ENCODE results near the gene SH3GL1. TPM values are rescaled to one million over a fixed set of nuclear protein-coding genes. Genes with fewer than 3 reads are reported as not detected.

Gene SH3GL1
- total and polyA plus RNA-seq, 9 of the 15 experiments (the other 6 are each of a cell fraction or from before 2014, with no cell fraction given), result 1.7 to 75.3 (median 25.7) TPM

DNA sequence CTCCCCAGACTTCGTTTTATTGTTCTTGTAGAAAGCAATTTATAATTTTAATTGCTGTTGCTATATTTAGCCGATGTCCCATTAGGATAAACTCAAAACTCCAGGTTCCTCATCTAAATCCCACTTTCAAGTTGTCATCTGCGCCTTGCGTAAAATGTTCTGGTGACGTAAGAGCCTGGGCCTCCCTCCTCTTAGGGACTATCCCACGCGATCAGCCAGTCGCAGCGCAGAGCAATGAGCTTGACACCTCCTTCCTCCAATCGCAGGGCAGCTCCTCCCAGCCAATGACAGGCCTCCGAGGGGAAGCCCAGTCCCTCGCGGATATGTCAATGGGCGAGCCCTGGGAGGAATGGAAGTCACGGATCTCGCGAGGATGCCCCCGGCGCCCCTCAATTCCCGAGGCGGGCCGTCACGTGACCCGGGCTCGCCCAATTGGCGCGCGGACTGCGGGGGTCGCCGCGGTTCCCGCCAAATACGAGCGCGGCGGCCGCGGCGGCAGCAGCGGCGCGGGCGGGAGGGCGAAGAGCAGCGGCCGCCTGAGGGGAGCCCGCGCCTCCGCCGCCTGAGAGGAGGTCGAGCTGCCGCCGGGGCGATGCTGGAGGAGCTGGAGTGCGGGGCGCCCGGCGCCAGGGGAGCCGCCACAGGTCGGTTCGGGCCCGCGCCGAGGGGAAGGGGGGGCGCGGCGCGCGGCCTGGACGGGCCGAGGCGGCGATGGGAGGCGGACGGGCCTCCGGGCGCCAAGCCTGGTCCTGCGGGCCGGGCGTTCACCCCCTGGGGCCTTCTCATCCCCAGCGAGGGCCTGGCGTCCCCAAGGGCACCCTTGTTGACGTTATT is 2.0 kb upstream of the SH3GL1 start, which contains the start of gene CHAF1A (continued):
- peak in 1 of 2 experiments; percentile 43; a peak in 1 of 4 replicates for TF ChIP-seq TEAD1 (CRISPR knock-in tag; IDR thresholded peaks at IDR 0.05)
- no peak for TF ChIP-seq ZFP30 (CRISPR knock-in tag; IDR thresholded peaks at IDR 0.05; ENCODE audit: borderline replicate concordance)
- TF ChIP-seq, protein P1, sequence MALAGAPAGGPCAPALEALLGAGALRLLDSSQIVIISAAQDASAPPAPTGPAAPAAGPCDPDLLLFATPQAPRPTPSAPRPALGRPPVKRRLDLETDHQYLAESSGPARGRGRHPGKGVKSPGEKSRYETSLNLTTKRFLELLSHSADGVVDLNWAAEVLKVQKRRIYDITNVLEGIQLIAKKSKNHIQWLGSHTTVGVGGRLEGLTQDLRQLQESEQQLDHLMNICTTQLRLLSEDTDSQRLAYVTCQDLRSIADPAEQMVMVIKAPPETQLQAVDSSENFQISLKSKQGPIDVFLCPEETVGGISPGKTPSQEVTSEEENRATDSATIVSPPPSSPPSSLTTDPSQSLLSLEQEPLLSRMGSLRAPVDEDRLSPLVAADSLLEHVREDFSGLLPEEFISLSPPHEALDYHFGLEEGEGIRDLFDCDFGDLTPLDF (CRISPR knock-in tag; IDR thresholded peaks at IDR 0.05), result peak; percentile 98
- no peak for TF ChIP-seq NCOA6 (IDR thresholded peaks at IDR 0.05)
- peak; percentile 94 for TF ChIP-seq POLR2G (IDR thresholded peaks at IDR 0.05; ENCODE audit: low read depth, low read length)
- no peak for TF ChIP-seq BRF1 (IDR thresholded peaks at IDR 0.05; ENCODE audit: borderline replicate concordance, extremely low read depth, insufficient read length)
- TF ChIP-seq, protein P2, sequence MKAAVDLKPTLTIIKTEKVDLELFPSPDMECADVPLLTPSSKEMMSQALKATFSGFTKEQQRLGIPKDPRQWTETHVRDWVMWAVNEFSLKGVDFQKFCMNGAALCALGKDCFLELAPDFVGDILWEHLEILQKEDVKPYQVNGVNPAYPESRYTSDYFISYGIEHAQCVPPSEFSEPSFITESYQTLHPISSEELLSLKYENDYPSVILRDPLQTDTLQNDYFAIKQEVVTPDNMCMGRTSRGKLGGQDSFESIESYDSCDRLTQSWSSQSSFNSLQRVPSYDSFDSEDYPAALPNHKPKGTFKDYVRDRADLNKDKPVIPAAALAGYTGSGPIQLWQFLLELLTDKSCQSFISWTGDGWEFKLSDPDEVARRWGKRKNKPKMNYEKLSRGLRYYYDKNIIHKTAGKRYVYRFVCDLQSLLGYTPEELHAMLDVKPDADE (conservative IDR thresholded peaks at IDR 0.05; ENCODE audit: control insufficient read depth, low read depth, low read length), result peak; percentile 39; the same call in 1 of the 2 replicates
- no peak for TF ChIP-seq ZNF140 (CRISPR knock-in tag; IDR thresholded peaks at IDR 0.05)
- TF ChIP-seq ZKSCAN8 (CRISPR knock-in tag; IDR thresholded peaks at IDR 0.05), result no peak
- no peak for TF ChIP-seq MTA1 (IDR thresholded peaks at IDR 0.05; ENCODE audit: borderline replicate concordance)
- TF ChIP-seq, protein P3, sequence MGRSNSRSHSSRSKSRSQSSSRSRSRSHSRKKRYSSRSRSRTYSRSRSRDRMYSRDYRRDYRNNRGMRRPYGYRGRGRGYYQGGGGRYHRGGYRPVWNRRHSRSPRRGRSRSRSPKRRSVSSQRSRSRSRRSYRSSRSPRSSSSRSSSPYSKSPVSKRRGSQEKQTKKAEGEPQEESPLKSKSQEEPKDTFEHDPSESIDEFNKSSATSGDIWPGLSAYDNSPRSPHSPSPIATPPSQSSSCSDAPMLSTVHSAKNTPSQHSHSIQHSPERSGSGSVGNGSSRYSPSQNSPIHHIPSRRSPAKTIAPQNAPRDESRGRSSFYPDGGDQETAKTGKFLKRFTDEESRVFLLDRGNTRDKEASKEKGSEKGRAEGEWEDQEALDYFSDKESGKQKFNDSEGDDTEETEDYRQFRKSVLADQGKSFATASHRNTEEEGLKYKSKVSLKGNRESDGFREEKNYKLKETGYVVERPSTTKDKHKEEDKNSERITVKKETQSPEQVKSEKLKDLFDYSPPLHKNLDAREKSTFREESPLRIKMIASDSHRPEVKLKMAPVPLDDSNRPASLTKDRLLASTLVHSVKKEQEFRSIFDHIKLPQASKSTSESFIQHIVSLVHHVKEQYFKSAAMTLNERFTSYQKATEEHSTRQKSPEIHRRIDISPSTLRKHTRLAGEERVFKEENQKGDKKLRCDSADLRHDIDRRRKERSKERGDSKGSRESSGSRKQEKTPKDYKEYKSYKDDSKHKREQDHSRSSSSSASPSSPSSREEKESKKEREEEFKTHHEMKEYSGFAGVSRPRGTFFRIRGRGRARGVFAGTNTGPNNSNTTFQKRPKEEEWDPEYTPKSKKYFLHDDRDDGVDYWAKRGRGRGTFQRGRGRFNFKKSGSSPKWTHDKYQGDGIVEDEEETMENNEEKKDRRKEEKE (IDR thresholded peaks at IDR 0.05; ENCODE audit: borderline replicate concordance in 1 of 2, control insufficient read depth in 1 of 2, low read depth in 2 of 2, low read length in 1 of 2), result no peak
- TF ChIP-seq EWSR1 (IDR thresholded peaks at IDR 0.05; ENCODE audit: borderline replicate concordance, low read depth, partially characterized antibody), result no peak
- TF ChIP-seq, protein P4, sequence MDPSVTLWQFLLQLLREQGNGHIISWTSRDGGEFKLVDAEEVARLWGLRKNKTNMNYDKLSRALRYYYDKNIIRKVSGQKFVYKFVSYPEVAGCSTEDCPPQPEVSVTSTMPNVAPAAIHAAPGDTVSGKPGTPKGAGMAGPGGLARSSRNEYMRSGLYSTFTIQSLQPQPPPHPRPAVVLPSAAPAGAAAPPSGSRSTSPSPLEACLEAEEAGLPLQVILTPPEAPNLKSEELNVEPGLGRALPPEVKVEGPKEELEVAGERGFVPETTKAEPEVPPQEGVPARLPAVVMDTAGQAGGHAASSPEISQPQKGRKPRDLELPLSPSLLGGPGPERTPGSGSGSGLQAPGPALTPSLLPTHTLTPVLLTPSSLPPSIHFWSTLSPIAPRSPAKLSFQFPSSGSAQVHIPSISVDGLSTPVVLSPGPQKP (CRISPR knock-in tag; IDR thresholded peaks at IDR 0.05), result no peak
- TF ChIP-seq ZNF316 (IDR thresholded peaks at IDR 0.05), result 0 out of 2 replicates have a peak, but pooled peaks have one; percentile 8
- no peak for TF ChIP-seq RBM39 (optimal IDR thresholded peaks at IDR 0.05; ENCODE audit: low read depth, low read length)
- TF ChIP-seq, protein P5, sequence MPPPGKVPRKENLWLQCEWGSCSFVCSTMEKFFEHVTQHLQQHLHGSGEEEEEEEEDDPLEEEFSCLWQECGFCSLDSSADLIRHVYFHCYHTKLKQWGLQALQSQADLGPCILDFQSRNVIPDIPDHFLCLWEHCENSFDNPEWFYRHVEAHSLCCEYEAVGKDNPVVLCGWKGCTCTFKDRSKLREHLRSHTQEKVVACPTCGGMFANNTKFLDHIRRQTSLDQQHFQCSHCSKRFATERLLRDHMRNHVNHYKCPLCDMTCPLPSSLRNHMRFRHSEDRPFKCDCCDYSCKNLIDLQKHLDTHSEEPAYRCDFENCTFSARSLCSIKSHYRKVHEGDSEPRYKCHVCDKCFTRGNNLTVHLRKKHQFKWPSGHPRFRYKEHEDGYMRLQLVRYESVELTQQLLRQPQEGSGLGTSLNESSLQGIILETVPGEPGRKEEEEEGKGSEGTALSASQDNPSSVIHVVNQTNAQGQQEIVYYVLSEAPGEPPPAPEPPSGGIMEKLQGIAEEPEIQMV (tag; conservative IDR thresholded peaks at IDR 0.05; ENCODE audit: low read depth), result no peak
- no peak for TF ChIP-seq TEAD2 (tag; IDR thresholded peaks at IDR 0.05)
- no peak for TF ChIP-seq SNRNP70 (optimal IDR thresholded peaks at IDR 0.05; ENCODE audit: low read depth, low read length)

Measured in K562 (cell line).